HG02763 (cell line): Measurements from ENCODE around the gene GNRHR.
A peak's percentile ranks its signal among the peaks of the same experiment; 100 is the strongest.
"Not testable (repeated sequence)": the region's sequence is repeated elsewhere in the genome, so short reads cannot be mapped to it uniquely, and the experiment has no call there.

Experiments
- ATAC-seq: cut with Tn5 transposase; IDR thresholded peaks from one replicate; pipeline ENCODE4 v1.9.1; 2021; ENCODE audit warnings: mild to moderate bottlenecking, moderate library complexity; ENCODE audit not compliant: unreplicated experiment

GNRHR gene

DNA sequence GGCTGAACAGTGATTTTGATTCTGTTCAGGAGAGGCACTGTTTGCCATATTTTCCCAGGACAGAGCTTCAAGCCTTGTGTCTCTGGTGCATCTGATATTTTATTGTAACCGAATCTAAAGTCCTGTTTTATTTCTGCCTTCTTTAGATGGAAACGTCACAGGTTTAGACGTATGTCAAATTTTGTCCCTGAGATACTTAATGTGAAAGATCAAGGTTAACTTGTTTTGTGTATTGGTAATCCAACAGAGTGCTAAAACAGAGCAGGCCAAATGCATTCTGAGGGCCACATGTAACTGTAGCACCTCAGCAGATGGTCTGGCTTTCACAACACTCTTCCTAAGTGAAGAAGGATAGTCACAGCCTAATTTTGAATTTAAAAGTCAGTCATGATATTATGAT is at the start of gene GNRHR:
Gene GNRHR (minus strand): TSS at position 101 of the 400 bp plus-strand sequence. CDS start 53 bp downstream, at position 48.
- no peak for ATAC-seq

- no peak for ATAC-seq
Measured at GRCh38 chr4:67796810-67797209, 42.6 kb upstream of the GNRHR start.

- ATAC-seq = no peak
Measured at GRCh38 chr4:67790721-67791120, 36.5 kb upstream of the GNRHR start.

GRCh38 chr4:67787311-67787710 is 33.1 kb upstream of the GNRHR start:
- no peak for ATAC-seq

DNA sequence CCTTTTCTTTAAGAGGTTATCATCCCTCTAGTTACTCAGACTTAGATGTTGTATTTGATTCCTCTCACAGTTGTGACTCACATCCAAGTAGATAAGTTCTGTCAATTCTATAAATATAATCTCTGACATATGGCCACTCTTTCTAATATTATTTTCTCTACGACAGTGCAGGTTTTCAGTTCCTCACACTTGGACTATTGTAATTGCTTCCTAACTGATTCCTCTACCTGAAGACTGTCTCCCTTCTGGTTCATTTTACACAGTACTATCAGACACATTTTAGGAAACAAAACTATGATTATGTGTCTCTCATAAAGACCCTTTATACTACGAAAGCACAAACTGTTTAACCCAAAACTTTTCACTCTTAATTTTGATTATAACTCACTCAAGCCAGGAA is 31.3 kb upstream of the GNRHR start:
- ATAC-seq = no peak

- no peak for ATAC-seq
Measured at GRCh38 chr4:67779631-67780030, 25.4 kb upstream of the GNRHR start.

DNA sequence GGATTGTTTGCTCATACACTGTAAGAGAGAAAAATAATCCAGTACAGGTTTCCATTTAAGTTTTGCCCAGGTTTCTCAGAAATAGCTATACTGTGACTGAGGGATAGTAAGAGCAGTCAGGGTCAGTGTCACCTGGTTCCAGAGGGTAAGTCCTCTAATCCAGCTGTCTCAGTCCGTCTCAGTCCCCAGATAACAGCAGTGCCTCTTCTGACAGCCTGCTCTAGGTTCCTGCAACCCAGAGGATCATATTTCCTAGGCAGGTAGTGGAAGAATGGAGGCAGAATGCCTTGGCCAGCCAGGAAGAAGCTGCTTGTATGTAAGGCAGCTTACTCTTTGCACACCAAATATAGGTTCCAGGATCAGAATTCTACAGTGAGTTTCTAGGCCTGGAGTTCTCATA is 22.6 kb upstream of the GNRHR start:
- no peak for ATAC-seq

DNA sequence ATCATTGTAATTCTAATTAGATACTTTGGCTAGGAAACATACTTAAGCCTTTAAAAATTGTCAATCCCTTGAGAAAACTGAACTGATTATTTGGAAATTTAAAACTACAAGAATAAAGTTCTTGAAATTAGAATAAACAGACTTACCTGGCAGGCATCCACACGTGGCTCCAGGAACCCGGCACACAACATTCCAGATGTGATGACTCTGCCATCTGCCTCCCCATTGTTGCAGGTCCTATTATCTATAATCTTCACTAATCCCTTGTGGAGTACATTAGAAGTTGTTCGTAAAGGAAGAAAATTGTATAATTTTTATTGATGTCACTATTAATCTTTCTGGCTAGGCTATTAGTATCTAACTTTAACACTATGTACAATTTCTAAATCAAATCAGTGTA is 16.2 kb upstream of the GNRHR start:
- ATAC-seq = no peak

DNA sequence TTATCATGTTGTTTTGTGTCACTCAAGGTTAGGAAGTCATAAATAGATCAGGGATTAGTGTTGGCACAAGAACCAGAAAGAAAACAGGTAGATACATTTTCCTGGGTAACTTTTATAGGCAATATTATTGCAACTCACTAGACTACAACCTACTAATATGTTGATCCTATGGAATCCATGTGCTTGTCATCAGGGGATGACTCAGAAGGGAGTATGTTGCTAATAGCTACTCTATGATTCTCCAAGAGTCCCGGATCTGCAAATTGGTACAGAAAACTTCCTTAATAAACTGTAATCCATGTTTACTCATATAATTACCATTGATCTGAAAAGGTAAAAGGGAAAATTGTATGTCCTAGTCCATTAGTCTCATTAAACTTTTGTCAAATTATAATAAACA is 11.7 kb upstream of the GNRHR start:
- ATAC-seq = no peak

DNA sequence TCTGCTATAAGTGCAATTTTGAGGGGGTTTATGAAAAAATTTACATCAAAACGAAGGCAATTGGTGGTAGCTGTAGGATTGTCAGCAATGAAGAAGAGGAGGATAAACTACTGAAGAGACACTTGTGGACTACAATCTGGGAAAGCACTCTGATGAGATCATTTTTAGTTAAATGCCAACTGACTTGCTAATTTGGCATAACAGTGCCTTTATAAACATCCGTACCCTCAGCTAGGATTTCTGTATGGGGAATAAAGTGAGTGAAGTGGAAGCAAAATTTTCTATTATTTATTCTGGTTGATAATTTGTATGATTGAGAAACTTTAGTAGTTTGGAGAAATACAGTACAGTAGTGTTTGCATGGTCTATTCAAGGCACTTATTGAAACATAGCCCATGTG is 11.2 kb upstream of the GNRHR start:
- ATAC-seq = no peak

GRCh38 chr4:67764183-67764582 is 10.0 kb upstream of the GNRHR start:
- ATAC-seq = no peak

- peak; percentile 94 for ATAC-seq
Measured at GRCh38 chr4:67762086-67762485, 7.9 kb upstream of the GNRHR start.

GRCh38 chr4:67756991-67757390 is 2.8 kb upstream of the GNRHR start:
- not testable (repeated sequence) for ATAC-seq

GRCh38 chr4:67755974-67756373 is 1.8 kb upstream of the GNRHR start:
- ATAC-seq = no peak

GRCh38 chr4:67751260-67751659 is 2.9 kb downstream of the GNRHR start:
- no peak for ATAC-seq

- ATAC-seq = no peak
Measured at GRCh38 chr4:67750691-67751090, 3.5 kb downstream of the GNRHR start.

- ATAC-seq = no peak
Measured at GRCh38 chr4:67749286-67749685, 4.9 kb downstream of the GNRHR start.

DNA sequence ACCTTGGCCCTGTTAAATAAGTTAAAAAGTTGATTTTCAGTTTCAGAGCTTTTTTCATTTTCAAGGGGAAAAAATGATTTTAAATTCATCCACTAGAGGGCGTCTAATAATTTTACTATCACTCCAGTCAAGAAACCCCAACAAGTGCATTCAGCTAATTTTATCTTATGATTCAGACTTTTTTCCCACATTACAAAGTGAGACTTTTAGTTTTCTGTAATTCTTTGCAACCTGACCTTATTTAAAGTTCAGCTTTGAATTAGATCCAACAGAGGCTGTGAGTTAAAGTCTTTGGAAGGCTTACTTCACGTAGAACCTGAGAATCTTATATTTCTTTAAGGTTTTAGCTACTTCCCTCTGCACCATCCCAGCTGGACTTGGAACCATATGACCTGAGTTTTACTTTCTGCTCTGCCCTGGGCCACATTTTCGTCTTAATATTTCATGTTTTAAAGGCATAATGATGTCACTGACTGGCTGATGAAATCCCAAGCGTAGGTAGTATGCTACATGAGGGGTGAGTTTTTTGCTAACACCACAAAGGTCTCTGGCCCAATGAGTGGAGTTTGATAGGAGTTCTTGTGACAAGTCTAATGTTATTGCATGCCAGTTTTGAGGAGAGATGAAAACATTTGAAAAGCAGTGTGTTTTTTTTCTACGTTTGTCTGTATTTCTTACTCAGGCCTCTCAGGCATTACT is 7.2 kb downstream of the GNRHR start:
- ATAC-seq = no peak

- no peak for ATAC-seq
Measured at GRCh38 chr4:67744561-67745283, 9.5 kb downstream of the GNRHR start.

- no peak for ATAC-seq
Measured at GRCh38 chr4:67743194-67743593, 11.0 kb downstream of the GNRHR start.

- ATAC-seq = no peak
Measured at GRCh38 chr4:67736262-67736661, 17.9 kb downstream of the GNRHR start.

- ATAC-seq = no peak
Measured at GRCh38 chr4:67735325-67735724, 18.9 kb downstream of the GNRHR start.

DNA sequence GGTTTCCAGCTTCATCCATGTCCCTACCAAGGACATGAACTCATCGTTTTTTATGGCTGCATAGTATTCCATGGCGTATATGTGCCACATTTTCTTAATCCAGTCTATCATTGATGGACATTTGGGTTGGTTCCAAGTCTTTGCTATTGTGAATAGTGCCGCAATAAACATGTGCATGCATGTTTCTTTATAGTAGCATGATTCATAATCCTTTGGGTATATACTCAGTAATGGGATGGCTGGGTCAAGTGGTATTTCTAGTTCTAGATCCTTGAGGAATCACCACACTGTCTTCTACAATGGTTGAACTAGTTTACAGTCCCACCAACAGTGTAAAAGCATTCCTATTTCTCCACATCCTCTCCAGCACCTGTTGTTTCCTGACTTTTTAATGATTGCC is 23.7 kb downstream of the GNRHR start:
- ATAC-seq = not testable (repeated sequence)
